GM19035 (cell line): ENCODE measurements around the gene AZIN2.

Source experiments
- ATAC-seq: cut with Tn5 transposase; IDR thresholded peaks from one replicate; pipeline ENCODE4 v1.9.1; 2021; ENCODE audit not compliant: unreplicated experiment

The AZIN2 gene

DNA sequence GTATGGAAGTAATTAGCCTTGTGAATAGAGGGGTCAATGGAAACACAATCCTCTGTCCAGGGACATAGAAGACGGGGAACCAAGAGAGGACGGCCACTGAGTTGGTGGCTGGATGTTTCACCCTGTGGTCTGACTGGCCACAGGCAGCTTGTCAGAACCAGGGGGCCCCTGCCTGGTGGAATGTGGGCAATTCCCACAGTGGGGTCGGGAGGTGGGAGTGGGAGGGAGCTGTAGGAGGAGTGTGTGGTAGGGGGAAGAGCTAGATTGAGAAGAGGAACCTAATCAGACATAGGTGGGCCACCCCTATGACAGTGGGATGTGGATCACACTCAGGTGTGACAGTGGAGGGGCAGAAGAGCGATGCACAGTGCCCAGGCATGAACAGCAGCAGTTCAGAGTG lies 69.6 kb downstream of the AZIN2 start:
- ATAC-seq: no peak

DNA sequence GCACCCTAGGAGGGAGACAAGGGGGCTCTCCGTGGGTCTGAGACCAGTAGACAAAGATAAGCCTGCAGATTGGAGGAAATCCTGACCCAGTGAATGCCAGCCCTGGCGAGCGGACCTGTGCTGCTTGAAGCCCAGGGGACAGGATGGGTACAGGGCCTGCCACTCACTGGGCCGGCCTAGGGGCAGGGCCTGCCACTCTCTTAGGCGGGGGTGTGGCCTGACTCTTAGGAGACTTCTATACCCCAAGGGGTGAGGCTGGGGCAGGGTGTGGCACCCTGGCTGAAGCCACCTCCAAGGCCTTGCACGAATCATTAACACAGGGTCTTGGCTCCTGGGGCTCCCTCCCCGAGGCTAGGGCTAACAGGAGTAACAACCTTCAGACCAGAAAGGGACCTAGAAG lies 70.2 kb downstream of the AZIN2 start:
- ATAC-seq: no peak

DNA sequence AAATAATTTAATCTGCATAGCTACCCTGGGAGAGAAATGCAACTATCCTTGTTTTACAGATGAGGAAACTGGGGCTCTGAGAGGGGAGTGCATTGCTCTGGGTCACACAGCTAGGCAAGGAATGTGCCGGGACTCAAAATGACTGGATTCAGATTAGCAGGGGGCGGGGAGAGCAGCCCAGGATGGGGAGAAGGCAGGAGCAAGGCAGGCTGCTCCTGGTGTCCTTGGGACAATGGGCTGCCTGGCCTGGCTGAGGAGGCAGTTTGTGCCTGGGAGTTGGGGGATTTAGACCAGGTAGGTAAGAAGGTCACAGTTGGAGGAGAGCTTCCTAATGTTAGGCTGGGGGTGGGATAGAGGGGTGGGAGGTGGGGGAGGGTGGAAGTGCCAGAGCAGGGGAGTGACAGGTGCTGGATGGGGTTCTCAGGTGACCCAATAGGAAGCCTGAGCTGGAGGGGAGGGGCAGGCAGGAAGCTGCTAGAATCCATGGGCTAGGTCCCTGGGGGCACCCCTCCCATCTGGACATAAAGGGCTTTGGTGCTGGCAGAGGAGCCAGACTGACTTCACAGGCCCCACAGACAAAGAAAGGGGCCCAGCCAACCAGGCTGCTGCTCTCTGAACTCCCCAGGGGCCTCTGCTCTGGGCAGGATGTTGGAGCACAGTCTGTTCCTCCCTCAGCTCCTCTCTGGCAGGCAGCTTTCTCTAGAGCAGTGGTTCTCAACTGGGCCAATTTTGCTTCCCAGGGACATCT lies 71.9 kb downstream of the AZIN2 start:
- ATAC-seq: no peak

DNA sequence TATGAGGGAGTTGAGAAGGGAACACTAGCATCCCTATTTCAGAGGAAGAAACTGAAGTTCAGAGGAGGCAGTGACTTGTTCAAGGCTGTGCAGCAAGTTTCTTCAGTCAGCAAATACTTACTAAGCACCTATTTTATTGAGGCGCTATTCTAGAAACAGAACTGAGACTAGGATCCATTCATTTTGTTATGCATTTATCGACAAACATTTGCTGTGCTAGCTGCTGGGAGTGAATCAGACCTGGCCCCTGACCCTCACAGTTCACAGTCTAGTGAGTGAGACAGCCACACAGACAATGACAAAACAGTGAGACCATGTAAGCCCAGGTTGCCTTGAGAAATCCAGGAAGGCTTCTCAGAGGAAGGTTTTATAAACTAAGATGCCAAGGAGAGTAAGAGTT lies 72.7 kb downstream of the AZIN2 start:
- no peak for ATAC-seq

DNA sequence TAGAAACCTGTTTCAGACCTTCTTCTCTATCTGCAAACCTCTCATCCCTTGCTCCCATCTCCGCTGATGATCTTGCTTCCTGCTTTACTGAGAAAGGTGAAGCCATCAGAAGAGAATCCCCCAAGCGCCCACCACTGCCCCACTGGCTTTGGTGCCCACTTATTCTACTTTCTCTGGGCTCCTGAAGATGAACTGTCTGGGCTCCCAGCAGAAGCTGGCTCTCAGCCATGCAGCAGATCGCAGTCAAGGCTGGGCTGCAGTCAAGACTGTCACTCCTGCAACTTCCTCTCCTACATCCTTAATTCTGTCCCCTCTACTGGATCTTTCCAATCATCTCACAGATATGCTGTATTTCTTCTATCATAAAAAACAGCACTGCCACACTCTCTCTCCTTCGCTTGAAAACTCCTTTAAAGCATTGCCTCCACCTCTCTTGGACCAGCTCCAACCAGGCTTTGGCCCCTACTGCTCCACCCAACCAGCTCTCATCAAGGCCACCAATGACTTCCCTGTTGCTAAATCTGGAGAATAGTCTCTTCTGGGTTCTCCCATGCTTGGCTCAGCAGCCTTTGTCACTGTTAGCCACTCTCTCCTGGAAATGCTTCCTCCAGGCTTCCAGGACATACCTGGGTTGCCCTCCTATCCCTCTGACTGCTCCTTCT lies 75.1 kb downstream of the AZIN2 start:
- no peak for ATAC-seq

DNA sequence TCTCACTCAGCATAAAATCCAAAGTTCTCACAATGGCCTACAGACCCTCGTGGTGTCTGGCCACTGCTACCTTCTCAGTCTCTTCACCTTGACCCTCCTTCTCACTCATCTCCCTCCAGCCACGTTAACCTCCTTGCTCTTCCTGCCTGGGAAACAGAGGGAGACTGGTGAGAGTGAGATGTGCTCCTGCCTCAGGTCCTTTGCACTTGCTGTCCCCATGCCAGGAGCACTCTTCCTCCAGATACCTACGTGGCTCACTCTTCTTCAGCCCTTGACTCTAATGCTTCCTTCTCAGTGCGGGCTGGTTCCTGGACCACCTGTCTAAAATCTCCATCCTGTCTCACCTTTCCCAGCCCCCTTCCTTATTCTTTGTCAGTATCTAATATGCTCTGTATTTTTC lies 76.2 kb downstream of the AZIN2 start:
- no peak for ATAC-seq

DNA sequence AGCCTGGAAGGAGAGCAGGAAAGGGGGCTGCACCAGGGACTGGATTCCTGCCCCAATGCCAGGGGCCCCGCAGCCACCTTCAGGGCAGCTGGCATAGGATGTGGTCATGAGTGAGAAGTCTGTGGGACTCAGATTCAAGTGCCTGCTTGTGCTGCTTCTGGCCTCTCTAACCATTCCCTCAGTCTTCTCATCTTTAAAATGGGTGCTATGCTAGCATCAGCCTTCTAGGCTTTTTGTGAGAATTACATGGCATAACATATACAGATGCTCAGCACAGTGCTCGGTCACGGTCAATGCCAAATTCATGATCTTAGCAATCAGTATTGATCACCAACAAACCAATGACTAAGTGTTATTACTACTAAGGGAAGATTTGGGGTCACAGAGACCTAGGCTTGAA lies 77.4 kb downstream of the AZIN2 start:
- no peak for ATAC-seq

DNA sequence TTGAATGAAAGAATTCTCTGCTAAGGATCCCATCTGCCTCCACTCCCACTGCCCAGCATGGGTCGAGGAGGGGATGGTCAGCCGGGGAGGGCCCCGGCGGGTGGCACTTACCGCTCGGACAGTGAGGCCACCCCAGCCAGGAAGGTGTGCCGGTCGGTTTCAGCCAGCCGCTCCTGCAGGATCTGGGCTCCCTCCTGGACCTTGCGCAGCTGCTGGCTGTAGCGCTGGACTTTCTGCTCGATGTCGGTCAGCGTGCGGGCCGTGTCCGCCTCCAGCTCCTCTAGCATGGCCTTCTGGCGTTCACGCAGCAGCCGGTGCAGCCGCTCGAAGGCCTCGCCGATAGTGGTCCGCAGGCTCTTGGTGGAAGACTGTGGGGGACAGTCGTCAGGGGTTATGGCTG lies 78.6 kb downstream of the AZIN2 start:
- no peak for ATAC-seq

DNA sequence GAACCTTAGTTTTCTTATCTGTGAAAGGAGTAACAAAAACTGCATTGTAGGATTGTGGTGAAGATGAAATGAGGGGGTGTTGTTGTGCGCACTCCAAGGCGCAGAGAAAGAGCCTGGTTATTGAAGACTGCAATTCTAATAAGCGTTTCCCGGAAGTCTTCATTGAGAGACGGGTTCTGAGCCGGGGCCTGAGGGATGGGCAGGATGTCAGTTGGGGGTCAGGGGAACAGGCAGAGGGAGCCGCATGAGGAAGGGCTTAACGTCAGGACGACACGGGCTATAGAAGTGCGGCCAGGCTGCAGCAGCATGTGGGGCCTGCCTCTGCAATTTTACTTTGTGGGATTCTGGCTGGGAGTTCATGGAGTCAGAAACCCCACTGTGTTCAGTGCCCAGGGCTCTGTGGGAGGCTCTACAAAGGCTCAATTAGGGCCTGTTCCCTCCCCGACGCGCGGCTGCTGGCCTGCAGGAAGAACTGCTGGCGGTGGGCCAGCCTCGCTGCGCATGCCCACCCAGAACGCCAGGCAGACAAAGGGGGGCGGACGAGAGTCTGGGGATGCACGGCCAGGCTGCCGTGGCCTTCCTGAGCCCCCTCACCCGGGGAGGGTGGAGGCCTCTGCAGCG lies 80.2 kb downstream of the AZIN2 start:
- no peak for ATAC-seq

DNA sequence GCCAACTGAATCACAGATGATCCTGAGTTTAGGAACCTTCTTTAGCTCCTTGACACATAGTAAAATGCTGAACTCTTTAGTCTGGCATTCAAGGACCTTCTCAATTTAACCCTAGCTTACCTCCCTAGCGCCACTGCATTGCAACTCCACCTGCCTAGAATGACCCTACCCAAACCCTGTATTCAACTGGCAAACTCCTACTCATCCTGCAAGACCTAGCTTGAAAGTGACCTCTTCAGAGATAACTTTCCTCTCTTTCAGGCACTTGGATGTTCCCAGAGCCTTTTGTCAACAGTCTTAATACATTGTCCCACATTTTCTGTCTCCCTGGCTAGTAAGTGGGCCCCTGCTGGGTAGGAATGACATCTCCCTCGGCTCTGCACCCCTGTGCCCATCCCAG lies 81.2 kb downstream of the AZIN2 start:
- ATAC-seq: no peak

DNA sequence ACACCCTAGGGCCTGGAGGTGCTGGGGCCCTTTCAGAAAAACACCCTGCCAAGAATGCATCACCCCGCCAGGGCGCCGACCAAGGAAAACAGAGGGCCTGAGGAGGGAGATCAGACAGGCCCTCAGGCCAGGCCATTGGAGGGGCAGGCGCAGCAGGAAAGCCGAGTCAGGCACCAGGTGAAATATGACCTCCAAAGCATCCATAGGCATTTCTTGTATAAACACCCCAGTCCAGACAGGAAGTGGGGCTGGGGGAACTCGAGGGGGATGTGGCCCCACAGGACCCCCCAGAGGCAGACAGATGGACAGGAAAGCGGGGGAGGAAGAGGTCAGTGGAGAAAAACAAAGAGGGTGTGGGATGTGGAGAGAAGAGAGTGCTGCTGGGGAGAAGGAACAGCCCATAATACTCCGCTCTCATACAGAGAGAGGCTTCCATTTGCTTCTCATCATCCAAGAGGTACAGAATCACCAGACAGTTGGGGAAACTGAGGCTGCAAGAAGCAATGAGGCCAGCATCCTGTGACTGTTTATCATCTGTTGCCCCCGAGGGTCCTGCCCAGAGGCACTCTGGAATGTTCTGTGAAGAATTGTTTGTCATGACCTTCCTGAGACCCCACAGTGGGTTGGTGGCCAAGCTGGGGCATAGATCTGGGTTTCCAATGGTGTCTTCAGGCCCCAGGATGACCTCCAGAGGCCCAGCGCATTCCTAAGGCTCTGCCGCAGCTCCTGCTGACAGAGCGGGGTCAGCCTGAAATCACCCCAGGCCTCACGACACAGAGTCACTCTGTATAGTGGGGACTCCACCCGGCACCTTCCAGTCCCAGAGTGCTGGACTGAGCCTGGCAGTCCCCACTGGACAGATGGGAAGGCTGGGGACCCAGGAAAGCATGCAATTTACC lies 82.9 kb downstream of the AZIN2 start:
- no peak for ATAC-seq

DNA sequence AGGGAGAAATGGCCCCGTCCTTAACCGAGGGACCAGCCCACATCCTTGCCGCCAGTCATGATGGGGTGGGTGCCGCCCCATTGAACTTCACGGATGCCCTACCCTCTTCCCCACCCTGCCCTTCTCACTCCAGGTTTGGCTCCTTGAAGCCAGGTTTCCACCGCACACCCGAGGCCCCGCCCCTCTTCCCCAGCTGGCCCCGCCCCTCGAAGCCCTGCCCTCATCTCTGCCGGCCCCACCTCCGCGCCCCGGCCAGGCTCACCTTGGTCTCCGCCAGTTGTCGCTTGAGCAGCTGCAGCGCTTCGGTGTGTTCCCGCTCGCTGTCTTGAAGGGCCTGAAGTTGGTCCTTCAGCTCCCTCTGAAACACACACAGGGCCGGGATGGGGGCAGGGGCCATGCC lies 84.3 kb downstream of the AZIN2 start:
- no peak for ATAC-seq

DNA sequence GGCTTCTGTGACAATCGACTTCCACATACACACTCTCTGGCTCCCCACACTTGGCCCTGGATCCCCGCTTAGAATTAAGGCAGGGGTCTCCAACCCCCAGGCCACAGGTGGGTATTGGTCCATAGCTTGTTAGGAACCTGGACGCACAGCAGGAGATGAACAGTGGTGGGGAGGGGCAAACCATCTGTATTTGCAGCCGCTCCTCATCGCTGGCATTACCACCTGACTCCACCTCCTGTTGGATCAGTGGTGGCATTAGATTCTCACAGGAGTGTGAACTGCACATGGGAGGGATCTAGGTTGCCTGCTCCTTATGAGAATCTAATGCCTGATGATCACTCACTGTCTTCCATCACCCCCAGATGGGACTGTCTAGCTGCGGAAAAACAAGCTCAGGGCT lies 84.9 kb downstream of the AZIN2 start:
- ATAC-seq: no peak

DNA sequence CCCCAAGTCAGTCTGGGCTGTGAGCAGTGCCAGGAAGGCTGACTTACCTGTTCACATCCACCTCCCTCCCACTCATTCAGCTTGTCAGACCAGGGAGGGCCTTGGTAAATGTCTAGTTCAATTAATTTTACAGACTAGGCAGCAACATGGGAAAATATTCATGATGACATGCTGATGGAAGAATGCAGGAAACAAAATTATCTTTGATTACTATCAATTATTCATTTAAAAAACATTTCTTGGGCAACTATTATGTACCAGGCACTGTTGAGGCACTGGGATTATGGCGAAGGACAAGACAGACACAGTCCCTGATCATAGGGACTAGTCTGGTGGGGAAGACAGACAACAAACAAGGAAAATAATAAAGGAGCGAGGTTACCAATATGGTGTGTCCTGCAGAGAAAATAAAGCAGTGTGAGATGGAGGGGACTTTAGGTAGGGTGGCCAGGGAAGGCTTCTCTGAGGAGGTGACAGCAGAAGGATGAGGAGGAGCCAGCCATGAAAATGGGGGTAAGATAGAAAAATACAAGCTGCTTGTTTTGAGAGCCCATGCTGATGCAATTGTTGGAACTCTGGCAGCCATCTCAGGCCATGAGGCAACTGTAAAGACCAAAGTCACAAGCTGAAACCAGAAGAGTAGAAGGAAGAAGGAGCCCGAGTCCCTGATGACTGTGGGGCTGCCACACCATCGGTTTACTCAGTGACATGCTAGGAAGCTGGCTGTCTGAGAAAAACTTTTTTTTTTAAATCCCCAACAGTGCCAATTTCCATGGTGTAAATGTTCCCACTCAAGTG lies 86.9 kb downstream of the AZIN2 start:
- ATAC-seq: no peak

DNA sequence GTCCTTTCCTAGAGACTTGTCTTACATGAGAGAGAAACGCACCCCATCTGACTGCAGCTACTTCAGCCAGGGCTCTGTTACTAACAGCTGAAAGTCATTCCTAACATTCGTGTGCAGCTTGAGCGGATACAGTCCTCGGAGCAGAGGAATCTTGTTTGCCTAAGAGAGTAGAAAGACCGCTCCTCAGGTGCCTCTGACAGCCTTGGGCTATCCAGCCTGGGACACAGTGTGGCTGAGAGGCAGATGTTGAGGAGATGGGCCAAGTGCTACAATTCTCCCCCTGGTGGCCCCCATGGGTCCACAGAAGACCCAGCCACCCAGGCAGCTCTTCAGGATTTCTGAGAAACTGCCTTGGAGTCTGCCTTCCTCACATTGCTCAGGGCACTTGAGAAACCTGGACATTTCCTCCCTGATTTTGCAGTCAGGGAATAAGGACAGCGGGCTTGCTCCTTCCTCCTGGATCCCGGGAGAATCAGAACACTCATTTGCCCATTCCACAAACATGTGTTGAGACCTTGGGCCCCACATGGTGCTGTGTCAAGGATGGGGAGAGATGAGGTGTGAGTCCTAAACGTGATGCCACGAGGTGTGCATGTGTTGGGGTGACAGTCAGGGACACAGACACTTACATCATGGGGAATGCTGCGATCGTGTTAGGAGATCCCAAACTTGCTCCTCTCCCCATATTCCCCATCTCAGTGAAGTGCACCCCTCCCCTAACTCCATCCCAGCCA lies 87.8 kb downstream of the AZIN2 start:
- ATAC-seq: no peak

DNA sequence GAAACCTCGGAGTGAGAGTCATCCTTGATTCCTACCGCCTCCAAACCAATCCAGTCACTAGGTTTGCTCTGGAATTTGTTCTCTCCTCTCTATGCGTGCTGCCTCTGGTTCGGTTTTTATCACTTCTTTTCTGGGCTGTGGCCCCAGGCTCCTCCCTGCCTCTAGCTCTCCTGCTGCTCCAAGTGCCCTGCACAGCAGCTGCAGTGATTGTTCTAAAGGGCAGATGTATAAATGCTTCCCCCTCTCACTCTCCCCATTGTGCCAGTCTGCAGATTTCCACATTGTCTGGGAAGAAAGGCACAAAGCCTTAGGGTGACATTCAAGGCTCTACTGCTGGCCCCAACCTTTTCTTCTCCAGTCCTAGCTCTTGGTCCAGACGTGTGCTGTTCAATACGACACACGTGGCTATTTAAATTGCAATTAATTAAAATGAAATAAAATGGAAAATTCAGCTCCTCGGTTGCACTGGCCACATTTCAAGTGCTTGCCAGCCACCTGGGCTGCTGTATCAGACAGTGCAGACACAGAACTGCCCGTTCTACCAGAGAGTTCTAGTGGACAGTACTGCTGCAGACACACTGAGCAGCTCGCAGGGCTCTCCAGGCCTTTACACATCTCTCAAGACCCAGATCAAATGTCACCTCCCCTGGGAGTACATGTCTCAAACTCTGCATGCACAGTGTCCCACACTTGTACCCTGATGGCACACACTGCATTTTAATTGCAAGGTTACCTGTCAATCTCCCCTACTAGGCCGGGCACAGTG lies 88.5 kb downstream of the AZIN2 start:
- no peak for ATAC-seq
